Measurements from ENCODE around the gene CYGB. TPM values are rescaled to one million over a fixed set of nuclear protein-coding genes. Genes with fewer than 3 reads are reported as not detected.
"Not testable (repeated sequence)": the region's sequence is repeated elsewhere in the genome, so short reads cannot be mapped to it uniquely, and the experiment has no call there.

Gene CYGB
- polyA plus RNA-seq, 1 donor (not counting 4 experiments of a cell fraction or from before 2014, with no cell fraction given), result 10.3 TPM

- peak overlapping the region; percentile 100 for H3K27ac ChIP-seq (ENCODE audit: control insufficient read depth, insufficient read depth, low read length)
- H4K20me1 ChIP-seq (ENCODE audit: control insufficient read depth, extremely low read depth, insufficient read depth, low read length), result peaks cover 24% of the 10 kb centered on the region
- H3K79me2 ChIP-seq (ENCODE audit: control insufficient read depth, insufficient read depth, low read length), result peaks cover 59% of the 10 kb centered on the region
- no peak for DNase-seq (ENCODE audit: low read depth, low spot score)
- peak overlapping the region; percentile 94 for H3K4me2 ChIP-seq (ENCODE audit: control insufficient read depth, extremely low read depth, insufficient read depth, low read depth, low read length)
- H3K27me3 ChIP-seq (ENCODE audit: control insufficient read depth, extremely low read depth, insufficient read depth, low read length), result no peaks in the 10 kb centered on the region
- peaks cover 59% of the 10 kb centered on the region for H3K4me1 ChIP-seq (ENCODE audit: control insufficient read depth, extremely low read depth, insufficient read depth, low read length)
- no peak overlapping the region for H2AFZ ChIP-seq (ENCODE audit: control insufficient read depth, low read length)
- no peak for FAIRE-seq
- H3K4me3 ChIP-seq (ENCODE audit: control insufficient read depth in 2 of 3, extremely low read depth in 1 of 3, insufficient read depth in 2 of 3, low read depth in 1 of 3, low read length in 3 of 3), result peak overlapping the region; percentile 97 to 100 (median 99)
- no peaks in the 10 kb centered on the region for H3K9me3 ChIP-seq (ENCODE audit: control insufficient read depth, low read depth, low read length)
- dilution Hi-C loops (cut with MboI; ENCODE audit: extremely low pct_ligation_motif_present, low sequenced_read_pairs), result no loop called here
- H3K36me3 ChIP-seq (ENCODE audit: control insufficient read depth in 2 of 2, extremely low read depth in 1 of 2, insufficient read depth in 2 of 2, low read length in 2 of 2), result peaks cover 6 to 28% of the 10 kb centered on the region in 2 experiments
- peak overlapping the region; percentile 100 for H3K9ac ChIP-seq (ENCODE audit: control insufficient read depth, extremely low read depth, insufficient read depth, low read length)
- H3K9me1 ChIP-seq (ENCODE audit: control insufficient read depth, extremely low read depth, insufficient read depth, low read length), result peaks cover 4% of the 10 kb centered on the region
- TF ChIP-seq, protein P1, sequence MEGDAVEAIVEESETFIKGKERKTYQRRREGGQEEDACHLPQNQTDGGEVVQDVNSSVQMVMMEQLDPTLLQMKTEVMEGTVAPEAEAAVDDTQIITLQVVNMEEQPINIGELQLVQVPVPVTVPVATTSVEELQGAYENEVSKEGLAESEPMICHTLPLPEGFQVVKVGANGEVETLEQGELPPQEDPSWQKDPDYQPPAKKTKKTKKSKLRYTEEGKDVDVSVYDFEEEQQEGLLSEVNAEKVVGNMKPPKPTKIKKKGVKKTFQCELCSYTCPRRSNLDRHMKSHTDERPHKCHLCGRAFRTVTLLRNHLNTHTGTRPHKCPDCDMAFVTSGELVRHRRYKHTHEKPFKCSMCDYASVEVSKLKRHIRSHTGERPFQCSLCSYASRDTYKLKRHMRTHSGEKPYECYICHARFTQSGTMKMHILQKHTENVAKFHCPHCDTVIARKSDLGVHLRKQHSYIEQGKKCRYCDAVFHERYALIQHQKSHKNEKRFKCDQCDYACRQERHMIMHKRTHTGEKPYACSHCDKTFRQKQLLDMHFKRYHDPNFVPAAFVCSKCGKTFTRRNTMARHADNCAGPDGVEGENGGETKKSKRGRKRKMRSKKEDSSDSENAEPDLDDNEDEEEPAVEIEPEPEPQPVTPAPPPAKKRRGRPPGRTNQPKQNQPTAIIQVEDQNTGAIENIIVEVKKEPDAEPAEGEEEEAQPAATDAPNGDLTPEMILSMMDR (optimal IDR thresholded peaks at IDR 0.05 in 1 of 3, IDR thresholded peaks at IDR 0.05 in 1 of 3, conservative IDR thresholded peaks at IDR 0.05 in 1 of 3; ENCODE audit: extremely low read depth in 1 of 3, insufficient read depth in 2 of 3, low read length in 3 of 3), result no peak
- no peak for TF ChIP-seq EZH2 (IDR thresholded peaks at IDR 0.05; ENCODE audit: low read length)
Measured at GRCh38 chr17:76560036-76560876, 22.7 kb upstream of the CYGB start.

GRCh38 chr17:76559460-76559859 is 22.0 kb upstream of the CYGB start:
- H3K4me3 ChIP-seq (ENCODE audit: control insufficient read depth in 2 of 3, extremely low read depth in 1 of 3, insufficient read depth in 2 of 3, low read depth in 1 of 3, low read length in 3 of 3), result peak overlapping the region; percentile 97 to 100 (median 99)
- peak overlapping the region; percentile 100 for H3K9ac ChIP-seq (ENCODE audit: control insufficient read depth, extremely low read depth, insufficient read depth, low read length)
- H3K9me3 ChIP-seq (ENCODE audit: control insufficient read depth, low read depth, low read length); FAIRE-seq; H3K27me3 ChIP-seq (ENCODE audit: control insufficient read depth, extremely low read depth, insufficient read depth, low read length); H2AFZ ChIP-seq (ENCODE audit: control insufficient read depth, low read length); H3K9me1 ChIP-seq (ENCODE audit: control insufficient read depth, extremely low read depth, insufficient read depth, low read length); dilution Hi-C loops (cut with MboI; ENCODE audit: extremely low pct_ligation_motif_present, low sequenced_read_pairs); DNase-seq (ENCODE audit: low read depth, low spot score): not testable (repeated sequence)
- H3K4me2 ChIP-seq (ENCODE audit: control insufficient read depth, extremely low read depth, insufficient read depth, low read depth, low read length), result peak overlapping the region; percentile 94
- H3K27ac ChIP-seq (ENCODE audit: control insufficient read depth, insufficient read depth, low read length), result peak overlapping the region; percentile 100
- peaks cover 4 to 27% of the 10 kb centered on the region in 2 experiments for H3K36me3 ChIP-seq (ENCODE audit: control insufficient read depth in 2 of 2, extremely low read depth in 1 of 2, insufficient read depth in 2 of 2, low read length in 2 of 2)
- H4K20me1 ChIP-seq (ENCODE audit: control insufficient read depth, extremely low read depth, insufficient read depth, low read length), result peaks cover 24% of the 10 kb centered on the region
- peaks cover 59% of the 10 kb centered on the region for H3K79me2 ChIP-seq (ENCODE audit: control insufficient read depth, insufficient read depth, low read length)
- H3K4me1 ChIP-seq (ENCODE audit: control insufficient read depth, extremely low read depth, insufficient read depth, low read length), result peaks cover 59% of the 10 kb centered on the region
